HEK293T (cell line): ENCODE results near the gene CANT1.

Experiments used
- CTCF ChIA-PET: fragments of 350-600 bp; formaldehyde crosslinking; extraction: SDS; loops from one replicate; lab custom pipeline; 2021; ENCODE audit warnings: antibody characterized with exemption, inconsistent platforms; lab: Yijun Ruan, JAX
- POLR2A ChIA-PET: fragments of 350-600 bp; formaldehyde crosslinking; extraction: SDS; loops from one replicate; lab custom pipeline; 2020; ENCODE audit warnings: antibody characterized with exemption, inconsistent platforms; lab: Yijun Ruan, JAX
- DNase-seq: peaks from one replicate; pipeline ENCODE4 v3.0.0; 2012; ENCODE audit warnings: mixed read lengths; ENCODE audit errors: extremely low spot score
- ARNT ChIP-seq: fragments of 450-650 bp; IDR thresholded peaks from 2 replicates; pipeline ENCODE4 v1.6.1; 2017; ENCODE audit warnings: mild to moderate bottlenecking
- BHLHE40 ChIP-seq: fragments of 450-650 bp; IDR thresholded peaks from 2 replicates; pipeline ENCODE4 v1.6.1; 2016; ENCODE audit warnings: mild to moderate bottlenecking, moderate library complexity, borderline replicate concordance
- CTBP1 ChIP-seq: fragments of 450-650 bp; IDR thresholded peaks from 2 replicates; pipeline ENCODE4 v1.6.1; 2016; ENCODE audit warnings: borderline replicate concordance
- ELF4 ChIP-seq: fragments of 450-650 bp; IDR thresholded peaks from 2 replicates; pipeline ENCODE4 v1.6.1; 2017; ENCODE audit warnings: antibody characterized with exemption
- FOXA1 ChIP-seq: fragments of 450-650 bp; IDR thresholded peaks from 2 replicates; pipeline ENCODE4 v1.6.1; 2016; ENCODE audit warnings: mild to moderate bottlenecking
- FOXK2 ChIP-seq: fragments of 450-650 bp; IDR thresholded peaks from 2 replicates; pipeline ENCODE4 v1.6.1; 2016; ENCODE audit warnings: mild to moderate bottlenecking
- FOXM1 ChIP-seq: fragments of 450-650 bp; IDR thresholded peaks from 2 replicates; pipeline ENCODE4 v1.6.1; 2017; ENCODE audit warnings: mild to moderate bottlenecking, borderline replicate concordance
- HDGF ChIP-seq: fragments of 450-650 bp; IDR thresholded peaks from 2 replicates; pipeline ENCODE4 v1.6.1; 2017; ENCODE audit warnings: antibody characterized with exemption, borderline replicate concordance
- L3MBTL2 ChIP-seq: fragments of 450-650 bp; conservative IDR thresholded peaks from 2 replicates; pipeline ENCODE4 v1.6.1; 2016; ENCODE audit warnings: mild to moderate bottlenecking
- LEF1 ChIP-seq: fragments of 450-650 bp; IDR thresholded peaks from 2 replicates; pipeline ENCODE4 v1.6.1; 2017; ENCODE audit warnings: mild to moderate bottlenecking, borderline replicate concordance
- NFRKB ChIP-seq: fragments of 450-650 bp; IDR thresholded peaks from 2 replicates; pipeline ENCODE4 v1.6.1; 2016; ENCODE audit warnings: mild to moderate bottlenecking, moderate library complexity
- SP1 ChIP-seq: fragments of 450-650 bp; IDR thresholded peaks from 2 replicates; pipeline ENCODE4 v1.6.1; 2017
- SUZ12 ChIP-seq: fragments of 450-650 bp; IDR thresholded peaks from 2 replicates; pipeline ENCODE4 v1.6.1; 2016; ENCODE audit warnings: mild to moderate bottlenecking
- TARDBP ChIP-seq: fragments of 450-650 bp; IDR thresholded peaks from 2 replicates; pipeline ENCODE4 v1.6.1; 2016
- ZNF384 ChIP-seq: fragments of 450-650 bp; IDR thresholded peaks from 2 replicates; pipeline ENCODE4 v1.6.1; 2016
- TF ChIP-seq, protein P1 (sequence below): fragments of 450-650 bp; IDR thresholded peaks from 2 replicates; pipeline ENCODE4 v1.6.1; 2016

Gene CANT1

DNA sequence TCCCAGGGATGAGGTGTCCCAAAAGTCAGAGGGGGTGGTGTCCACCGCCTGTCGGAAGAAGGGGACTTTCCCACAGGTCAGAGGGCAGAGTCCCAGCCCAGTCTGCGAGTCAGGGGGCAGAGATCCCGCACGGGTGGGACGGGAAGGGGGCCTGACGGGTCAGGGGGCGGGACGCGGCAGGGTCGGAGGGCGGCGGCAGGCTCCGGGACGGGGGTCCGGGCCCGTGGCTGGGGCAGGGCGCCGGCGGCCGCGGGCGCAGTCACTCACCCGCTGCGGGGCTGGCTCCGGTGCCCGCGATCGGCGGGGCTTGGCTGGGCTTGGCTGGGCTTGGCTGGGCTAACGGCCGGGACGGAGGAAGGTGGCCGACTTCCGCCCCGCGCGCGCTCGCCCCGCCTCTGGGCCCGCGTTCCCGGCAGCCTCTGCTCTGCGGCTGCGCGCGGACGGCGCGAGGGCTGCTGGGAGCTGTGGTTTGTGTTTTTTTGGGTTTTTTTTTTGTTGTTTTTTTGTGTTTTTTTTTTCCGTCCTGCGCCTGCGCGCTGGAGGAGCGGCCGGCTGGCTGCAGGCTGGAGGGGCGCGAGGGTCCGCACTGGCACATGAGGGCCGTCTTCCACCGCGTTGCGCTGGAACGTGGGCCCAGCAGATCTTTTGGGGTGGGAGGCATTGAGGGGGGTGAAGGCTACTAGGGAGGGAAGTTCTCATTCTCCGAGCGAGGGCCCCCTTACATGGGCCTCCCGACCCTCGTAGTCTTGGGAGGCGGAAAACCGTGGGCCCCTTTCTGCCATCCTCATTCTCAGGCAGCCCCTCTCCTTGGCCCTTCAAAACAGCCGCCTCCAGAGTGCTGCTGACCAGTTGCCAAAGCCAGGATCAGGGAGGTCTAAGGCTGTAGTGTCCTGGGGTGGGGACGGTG, at the start of gene CANT1:
CANT1 (minus strand) TSS at position 368 of the 907 bp plus-strand sequence. CDS start 12,142 bp downstream, outside the sequence.
- peak; percentile 99 for DNase-seq
- ChIA-PET CTCF (no interaction called here), POLR2A (interaction anchor here (0.6 to 1.8 kb wide), 10 partner anchors 9 to 105 kb away, joined by 3 to 7 read pairs (median 4); no protein-coding TSS in a partner anchor)
- TF ChIP-seq SUZ12 (no peak), L3MBTL2 (peak; percentile 77), ELF4 (peak; percentile 62; the same call in 1 of the 2 replicates), SP1 (no peak), ZNF384 (peak; percentile 99)

DNA sequence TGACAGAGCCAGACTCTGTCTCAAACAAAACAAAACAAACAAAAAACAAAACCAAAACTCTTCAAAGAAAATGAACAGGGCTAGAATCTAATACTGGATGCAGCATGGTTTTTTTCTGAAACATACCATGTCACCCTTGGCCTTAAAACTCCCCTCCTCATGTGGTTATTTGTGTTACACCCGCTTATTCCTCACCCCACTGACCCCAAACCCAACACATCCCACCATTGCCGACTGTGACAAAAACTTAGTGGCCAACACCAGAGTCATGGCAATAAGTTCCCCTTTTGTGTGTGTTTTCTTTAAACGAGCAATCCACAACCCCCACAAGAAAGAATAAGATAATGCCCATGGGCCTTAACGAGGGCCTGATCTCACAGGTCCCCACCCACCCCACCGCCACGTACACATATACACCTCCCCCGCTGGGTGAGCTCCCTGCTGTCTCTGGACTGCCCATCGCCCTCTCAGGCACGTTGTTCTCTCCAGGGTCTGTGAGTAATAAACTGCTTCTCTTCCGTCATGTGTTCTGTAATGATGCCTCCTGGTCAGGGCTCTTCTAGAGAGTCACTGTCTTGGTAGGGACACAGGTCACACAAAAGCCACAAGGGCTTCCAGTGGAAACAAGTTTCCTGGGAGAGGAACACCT, 48.3 kb upstream of the CANT1 start:
- CTCF ChIA-PET: no interaction called here
- TF ChIP-seq FOXA1 (no peak), NFRKB (no peak), FOXM1 (no peak), SUZ12 (no peak), FOXK2 (no peak), TARDBP (no peak), CTBP1 (no peak), HDGF (no peak)
- no peak for DNase-seq
- POLR2A ChIA-PET: no interaction called here

DNA sequence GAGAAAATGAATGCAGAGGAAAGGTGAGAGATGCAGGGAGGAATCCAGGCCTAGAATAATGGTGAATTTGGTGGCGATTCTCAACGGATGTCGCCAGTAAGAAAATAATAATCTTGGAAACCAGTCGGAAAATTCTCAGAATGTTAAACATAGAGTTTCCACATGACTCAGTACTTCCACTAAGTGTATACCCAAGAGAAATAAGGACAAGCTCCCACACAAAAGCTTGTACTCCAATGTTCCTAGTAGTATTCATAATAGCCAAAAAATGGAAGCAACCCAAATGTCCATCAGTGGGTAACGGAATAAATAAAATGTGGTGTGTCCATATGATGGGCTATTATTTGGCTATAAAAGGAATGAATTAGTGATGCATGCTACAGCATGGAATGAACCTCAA, 45.6 kb upstream of the CANT1 start:
- DNase-seq: no peak
- CTCF ChIA-PET: no interaction called here
- no peak for TF ChIP-seq CTBP1
- TF ChIP-seq TARDBP: no peak
- TF ChIP-seq SP1: no peak
- TF ChIP-seq ZNF384: no peak
- TF ChIP-seq NFRKB: no peak
- no peak for TF ChIP-seq ARNT
- no peak for TF ChIP-seq LEF1
- TF ChIP-seq L3MBTL2: no peak
- TF ChIP-seq, protein P1, sequence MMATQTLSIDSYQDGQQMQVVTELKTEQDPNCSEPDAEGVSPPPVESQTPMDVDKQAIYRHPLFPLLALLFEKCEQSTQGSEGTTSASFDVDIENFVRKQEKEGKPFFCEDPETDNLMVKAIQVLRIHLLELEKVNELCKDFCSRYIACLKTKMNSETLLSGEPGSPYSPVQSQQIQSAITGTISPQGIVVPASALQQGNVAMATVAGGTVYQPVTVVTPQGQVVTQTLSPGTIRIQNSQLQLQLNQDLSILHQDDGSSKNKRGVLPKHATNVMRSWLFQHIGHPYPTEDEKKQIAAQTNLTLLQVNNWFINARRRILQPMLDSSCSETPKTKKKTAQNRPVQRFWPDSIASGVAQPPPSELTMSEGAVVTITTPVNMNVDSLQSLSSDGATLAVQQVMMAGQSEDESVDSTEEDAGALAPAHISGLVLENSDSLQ: no peak
- TF ChIP-seq HDGF: no peak
- no peak for TF ChIP-seq BHLHE40
- no peak for TF ChIP-seq ELF4
- no peak for TF ChIP-seq FOXM1
- no peak for TF ChIP-seq FOXK2
- TF ChIP-seq SUZ12: no peak
- TF ChIP-seq FOXA1: no peak
- POLR2A ChIA-PET: no interaction called here

DNA sequence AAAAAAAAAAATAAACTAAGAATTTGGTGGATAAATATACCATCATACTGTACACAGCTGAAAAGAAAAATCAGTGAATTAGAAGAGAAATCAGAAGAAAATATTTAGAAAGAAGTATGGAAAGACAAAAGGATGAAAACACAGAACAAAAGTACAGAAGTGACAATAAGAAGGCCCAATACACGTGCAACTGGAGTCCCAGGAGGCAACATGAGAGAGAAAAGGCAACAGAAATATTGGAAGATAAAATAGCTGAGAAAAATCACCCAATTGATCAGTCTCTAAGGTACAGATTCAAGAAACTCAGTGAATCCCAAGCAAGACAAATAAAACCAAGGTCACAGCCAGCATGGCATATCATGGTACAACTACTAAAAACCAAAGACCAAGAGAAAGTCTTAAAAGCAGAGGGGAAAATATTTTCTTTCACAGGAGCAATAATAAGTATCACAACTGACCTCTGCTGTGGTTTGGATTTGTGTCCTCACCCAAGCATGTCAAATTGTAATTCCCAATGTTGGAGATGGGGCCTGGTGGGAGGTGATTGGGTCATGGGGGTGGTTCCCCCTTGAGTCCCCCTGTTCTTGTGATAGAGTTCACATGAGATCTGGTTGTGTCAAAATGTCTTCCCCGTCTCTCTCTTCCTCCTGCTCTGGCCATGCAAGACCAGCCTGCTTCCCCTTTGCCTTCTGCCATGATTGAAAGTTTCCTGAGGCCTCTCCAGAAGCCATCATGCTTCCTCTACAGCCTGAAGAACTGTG, 44.8 kb upstream of the CANT1 start:
- POLR2A ChIA-PET: no interaction called here
- CTCF ChIA-PET: interaction anchor here (0.7 to 1.2 kb wide), 2 partner anchors 12 to 347 kb away, joined by 3 to 5 read pairs; no protein-coding TSS in a partner anchor

DNA sequence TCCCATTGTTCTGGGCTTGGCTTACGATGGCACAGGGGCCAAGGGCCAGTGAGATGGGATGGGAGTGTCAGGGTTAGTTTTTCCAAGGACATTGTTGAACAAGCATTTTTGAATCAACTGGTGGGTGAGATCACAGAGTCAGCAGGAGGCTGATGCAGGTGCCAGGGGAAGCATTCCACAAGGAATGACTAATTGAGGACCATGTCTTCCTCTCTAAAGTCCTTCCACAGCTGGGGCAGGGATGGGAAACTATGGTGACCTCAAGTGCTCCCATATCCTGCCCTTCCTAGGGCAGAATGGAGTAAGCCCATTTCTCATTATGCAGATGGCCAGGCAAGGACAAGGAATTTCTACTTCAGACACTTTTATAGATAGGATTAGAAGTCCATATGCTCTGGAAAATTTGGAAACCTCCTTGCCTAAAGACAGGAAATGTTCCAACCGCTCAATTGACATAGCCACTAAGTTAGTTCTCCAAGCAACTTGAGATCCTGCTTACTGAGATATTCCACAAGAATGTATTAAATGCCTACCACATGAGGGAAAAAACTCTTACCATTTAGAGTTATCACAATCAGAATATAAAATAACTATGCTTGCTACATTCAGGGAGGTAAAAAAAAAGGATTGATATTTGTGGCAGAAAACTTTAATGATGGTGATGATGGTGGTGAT, 43.8 kb upstream of the CANT1 start:
- ChIA-PET POLR2A (no interaction called here), CTCF (interaction anchor here (0.7 to 1.2 kb wide), 2 partner anchors 11 to 348 kb away, joined by 3 to 5 read pairs; no protein-coding TSS in a partner anchor)
- TF ChIP-seq ZNF384: no peak
- TF ChIP-seq HDGF: no peak
- no peak for TF ChIP-seq NFRKB
- no peak for TF ChIP-seq FOXM1
- TF ChIP-seq, protein P1: no peak
- no peak for TF ChIP-seq L3MBTL2
- TF ChIP-seq LEF1: no peak
- no peak for TF ChIP-seq BHLHE40
- no peak for DNase-seq

More for the DNA sequence above, 44.8 kb upstream of the CANT1 start:
- DNase-seq: no peak
- TF ChIP-seq L3MBTL2 (no peak), NFRKB (no peak), CTBP1 (no peak), SUZ12 (no peak), BHLHE40 (no peak), FOXA1 (no peak), ARNT (no peak), SP1 (no peak), HDGF (no peak), FOXM1 (no peak), FOXK2 (no peak), LEF1 (no peak), ZNF384 (no peak), ELF4 (no peak), TARDBP (no peak)
- TF ChIP-seq, protein P1: no peak
